ENCODE data around the gene TMEM59L. TPM values are rescaled to one million over a fixed set of nuclear protein-coding genes. Genes with fewer than 3 reads are reported as not detected.
A peak's percentile ranks its signal among the peaks of the same experiment; 100 is the strongest.

TMEM59L gene
- total and polyA plus RNA-seq, 9 of the 15 experiments (the other 6 are each of a cell fraction or from before 2014, with no cell fraction given): 0.37 TPM; not detected in 8

DNA sequence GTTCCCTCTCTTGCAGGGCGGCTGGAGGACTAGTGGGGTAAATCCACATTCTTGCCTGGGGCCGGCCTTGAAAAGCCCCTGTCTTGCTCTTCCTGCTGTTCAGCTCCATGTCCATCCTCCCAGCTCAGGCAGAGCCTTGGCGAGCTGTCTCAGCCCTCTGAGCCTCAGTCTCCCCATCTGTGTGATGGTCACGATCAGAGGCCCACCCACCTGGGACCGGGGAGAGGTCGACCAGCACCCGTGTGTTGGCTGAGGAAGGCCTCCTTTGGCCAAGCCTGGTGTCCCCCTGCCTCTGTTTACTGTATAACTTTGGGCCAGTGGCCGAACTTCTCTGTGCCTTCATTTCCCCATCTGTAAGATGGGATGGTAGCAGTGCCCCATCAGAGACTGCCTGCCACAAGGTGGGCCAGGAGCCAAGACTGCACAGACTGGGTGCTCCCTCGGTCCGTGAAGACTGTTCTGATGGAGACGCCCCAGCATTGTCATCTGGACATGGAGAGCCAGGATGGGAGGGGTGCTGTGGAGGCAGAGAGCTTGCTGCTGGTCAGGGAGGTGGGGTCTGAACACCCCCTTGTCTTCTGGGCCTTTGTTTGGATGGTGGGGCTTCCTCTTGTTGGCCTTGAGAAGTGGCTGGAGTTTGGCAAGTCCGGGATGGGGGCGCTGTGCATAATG is 42.6 kb downstream of the TMEM59L start:
- Histone ChIP-seq H3K27me3 (ENCODE audit: control insufficient read depth in 2 of 2, insufficient read depth in 2 of 2, low read length in 2 of 2) (no peaks in the 10 kb centered on the region), H3K4me1 (replicated peaks in 1 of 2; ENCODE audit: control insufficient read depth in 2 of 2, insufficient read depth in 2 of 2, low read length in 2 of 2) (peaks cover 4 to 47% of the 10 kb centered on the region in 2 experiments; a peak in 4 of 5 replicates), H3K79me2 (ENCODE audit: control insufficient read depth, insufficient read depth, low read length) (no peaks in the 10 kb centered on the region), H3K4me2 (ENCODE audit: insufficient read depth, low read length) (no peak overlapping the region), H4K20me1 (replicated peaks; ENCODE audit: control insufficient read depth, insufficient read depth, low read length) (peaks cover 53% of the 10 kb centered on the region), H3K9me1 (ENCODE audit: control insufficient read depth, insufficient read depth, low read length) (peaks cover 2% of the 10 kb centered on the region), H3K27ac (ENCODE audit: extremely low read depth, low read depth, low read length) (no peak overlapping the region), H3K9ac (ENCODE audit: insufficient read depth in 1 of 2, low read depth in 2 of 2, low read length in 2 of 2) (peak overlapping the region in 1 of 2 experiments; percentile 31; a peak in 2 of 4 replicates), H3K9me3 (replicated peaks; ENCODE audit: control insufficient read depth, insufficient read depth, low read depth, low read length) (no peaks in the 10 kb centered on the region), H2AFZ (ENCODE audit: low read depth, low read length) (no peak overlapping the region), H3K36me3 (ENCODE audit: control insufficient read depth, insufficient read depth, low read length) (no peaks in the 10 kb centered on the region; the same call in 2 of the 3 replicates), H3K4me3 (no peak overlapping the region)
- 54% methylated on average over 13 of the region's 13 CpGs for WGBS (ENCODE audit: insufficient coverage, low coverage, missing lambda C conversion rate)
- ChIA-PET CTCF (ENCODE audit: low intra/inter-chr PET ratio) (no interaction called here), POLR2A (interaction anchor here (1.0 kb wide), 1 partner anchor 9 kb away, joined by 3 read pairs; no protein-coding TSS in a partner anchor)
- DNase-seq (ENCODE audit: extremely low read depth in 1 of 4, low spot score in 3 of 4): no peak
- FAIRE-seq: no peak
- no peak for ATAC-seq
- TF ChIP-seq BCOR (IDR thresholded peaks at IDR 0.05) (peak; percentile 50; the same call in 1 of the 2 replicates), POU5F1 (IDR thresholded peaks at IDR 0.05; ENCODE audit: borderline replicate concordance, low read depth, low read length, partially characterized antibody) (no peak)
- in situ Hi-C loops (cut with MboI) (no loop called here), intact Hi-C loops (cut with micrococcal nuclease) (no loop called here)
- BruUV-seq (replicated peaks): no TSS peak

GRCh38 chr19:18656337-18657086 is 43.8 kb downstream of the TMEM59L start:
- Histone ChIP-seq H3K4me3 (no peak overlapping the region), H3K4me2 (ENCODE audit: insufficient read depth, low read length) (no peak overlapping the region), H3K27me3 (ENCODE audit: control insufficient read depth in 2 of 2, insufficient read depth in 2 of 2, low read length in 2 of 2) (no peaks in the 10 kb centered on the region), H3K79me2 (ENCODE audit: control insufficient read depth, insufficient read depth, low read length) (no peaks in the 10 kb centered on the region), H3K9me3 (replicated peaks; ENCODE audit: control insufficient read depth, insufficient read depth, low read depth, low read length) (no peaks in the 10 kb centered on the region), H3K4me1 (replicated peaks in 1 of 2; ENCODE audit: control insufficient read depth in 2 of 2, insufficient read depth in 2 of 2, low read length in 2 of 2) (peaks cover 7 to 48% of the 10 kb centered on the region in 2 experiments; a peak in 4 of 5 replicates), H4K20me1 (replicated peaks; ENCODE audit: control insufficient read depth, insufficient read depth, low read length) (peaks cover 54% of the 10 kb centered on the region; the same call in 1 of the 2 replicates), H2AFZ (ENCODE audit: low read depth, low read length) (no peak overlapping the region), H3K9me1 (ENCODE audit: control insufficient read depth, insufficient read depth, low read length) (peaks cover 2% of the 10 kb centered on the region), H3K36me3 (ENCODE audit: control insufficient read depth, insufficient read depth, low read length) (no peaks in the 10 kb centered on the region; the same call in 2 of the 3 replicates), H3K27ac (ENCODE audit: extremely low read depth, low read depth, low read length) (no peak overlapping the region), H3K9ac (ENCODE audit: insufficient read depth in 1 of 2, low read depth in 2 of 2, low read length in 2 of 2) (no peak overlapping the region; a peak in 1 of 4 replicates)
- ATAC-seq (no peak), DNase-seq (ENCODE audit: extremely low read depth in 1 of 4, low spot score in 3 of 4) (no peak), FAIRE-seq (no peak)
- in situ Hi-C loops (cut with MboI): no loop called here
- BruUV-seq (replicated peaks): no TSS peak
- WGBS (ENCODE audit: insufficient coverage, low coverage, missing lambda C conversion rate): 48% methylated on average over 11 of the region's 19 CpGs
- no peak for TF ChIP-seq ZNF644 (tag; IDR thresholded peaks at IDR 0.05; ENCODE audit: low read depth)
- TF ChIP-seq JUNB (CRISPR knock-in tag; conservative IDR thresholded peaks at IDR 0.05): no peak
- no peak for TF ChIP-seq CSDE1 (IDR thresholded peaks at IDR 0.05)
- TF ChIP-seq TAF1 (IDR thresholded peaks at IDR 0.05; ENCODE audit: control insufficient read depth, extremely low read depth, insufficient read depth, low read length, severe bottlenecking): no peak
- no peak for TF ChIP-seq ZC3H8 (IDR thresholded peaks at IDR 0.05)
- TF ChIP-seq, protein P1, sequence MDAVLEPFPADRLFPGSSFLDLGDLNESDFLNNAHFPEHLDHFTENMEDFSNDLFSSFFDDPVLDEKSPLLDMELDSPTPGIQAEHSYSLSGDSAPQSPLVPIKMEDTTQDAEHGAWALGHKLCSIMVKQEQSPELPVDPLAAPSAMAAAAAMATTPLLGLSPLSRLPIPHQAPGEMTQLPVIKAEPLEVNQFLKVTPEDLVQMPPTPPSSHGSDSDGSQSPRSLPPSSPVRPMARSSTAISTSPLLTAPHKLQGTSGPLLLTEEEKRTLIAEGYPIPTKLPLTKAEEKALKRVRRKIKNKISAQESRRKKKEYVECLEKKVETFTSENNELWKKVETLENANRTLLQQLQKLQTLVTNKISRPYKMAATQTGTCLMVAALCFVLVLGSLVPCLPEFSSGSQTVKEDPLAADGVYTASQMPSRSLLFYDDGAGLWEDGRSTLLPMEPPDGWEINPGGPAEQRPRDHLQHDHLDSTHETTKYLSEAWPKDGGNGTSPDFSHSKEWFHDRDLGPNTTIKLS (IDR thresholded peaks at IDR 0.05; ENCODE audit: borderline replicate concordance, low read depth): no peak
- no peak for TF ChIP-seq PHF21A (IDR thresholded peaks at IDR 0.05; ENCODE audit: borderline replicate concordance, low read depth)
- TF ChIP-seq ZNF23 (CRISPR knock-in tag; IDR thresholded peaks at IDR 0.05): no peak
- intact Hi-C loops (cut with micrococcal nuclease): no loop called here
- CTCF ChIA-PET (ENCODE audit: low intra/inter-chr PET ratio): no interaction called here
- POLR2A ChIA-PET: interaction anchor here (0.7 to 1.0 kb wide), 2 partner anchors 10 to 383 kb away, joined by 3 read pairs; no protein-coding TSS in a partner anchor
